ENCODE data around the gene ANK3. TPM values are rescaled to one million over a fixed set of nuclear protein-coding genes. Genes with fewer than 3 reads are reported as not detected.

The ANK3 gene
- total RNA-seq, 1 experiment from 2014 or later: 69.6 TPM

GRCh38 chr10:60351191-60351853 lies 38.4 kb downstream of the ANK3 start (continued):
- TF ChIP-seq ZNF396 (CRISPR knock-in tag; IDR thresholded peaks at IDR 0.05; ENCODE audit: borderline replicate concordance): no peak

- no peak; the same call in 1 of the 2 replicates for ATAC-seq
- no peaks in the 10 kb centered on the region for H3K27me3 Mint-ChIP-seq (ENCODE audit: low read depth)
- no peaks in the 10 kb centered on the region for H3K9me3 Mint-ChIP-seq
- no peak for DNase-seq (ENCODE audit: low spot score)
- H3K4me3 Mint-ChIP-seq: no peak overlapping the region
- peaks cover 48% of the 10 kb centered on the region for H3K4me1 Mint-ChIP-seq
- CTCF ChIA-PET: interaction anchor here (0.6 to 1.1 kb wide), 2 partner anchors 15 to 468 kb away, joined by 3 read pairs; no protein-coding TSS in a partner anchor
- H3K27ac Mint-ChIP-seq: peak overlapping the region; percentile 17; the same call in 1 of the 2 replicates
- TF ChIP-seq ZNF219 (CRISPR knock-in tag; IDR thresholded peaks at IDR 0.05; ENCODE audit: borderline replicate concordance): no peak
- TF ChIP-seq MAX (CRISPR knock-in tag; IDR thresholded peaks at IDR 0.05): no peak
- TF ChIP-seq FOXK1 (CRISPR knock-in tag; IDR thresholded peaks at IDR 0.05): no peak
- no peak for TF ChIP-seq ZNF263 (CRISPR knock-in tag; IDR thresholded peaks at IDR 0.05; ENCODE audit: low read depth)
- TF ChIP-seq ZBTB21 (CRISPR knock-in tag; IDR thresholded peaks at IDR 0.05; ENCODE audit: borderline replicate concordance): no peak
- TF ChIP-seq ESRRA (CRISPR knock-in tag; IDR thresholded peaks at IDR 0.05; ENCODE audit: borderline replicate concordance): no peak
- POLR2A ChIA-PET: interaction anchor here (0.7 kb wide), 1 partner anchor 12 kb away, joined by 3 read pairs; no protein-coding TSS in a partner anchor
- no peaks in the 10 kb centered on the region for H3K36me3 Mint-ChIP-seq
Measured at GRCh38 chr10:60350400-60350799, 39.3 kb downstream of the ANK3 start.

- no peak overlapping the region for H3K27ac Mint-ChIP-seq
- no peaks in the 10 kb centered on the region for H3K27me3 Mint-ChIP-seq (ENCODE audit: low read depth)
- no peak for ATAC-seq
- CTCF ChIA-PET: no interaction called here
- POLR2A ChIA-PET: no interaction called here
- no peaks in the 10 kb centered on the region for H3K36me3 Mint-ChIP-seq
- DNase-seq (ENCODE audit: low spot score): no peak
- H3K4me3 Mint-ChIP-seq: no peak overlapping the region
- H3K4me1 Mint-ChIP-seq: peaks cover 47% of the 10 kb centered on the region
- H3K9me3 Mint-ChIP-seq: no peaks in the 10 kb centered on the region
- TF ChIP-seq FOXP1 (CRISPR knock-in tag; IDR thresholded peaks at IDR 0.05; ENCODE audit: borderline replicate concordance) (no peak), E2F5 (CRISPR knock-in tag; IDR thresholded peaks at IDR 0.05) (no peak), HMGA2 (CRISPR knock-in tag; IDR thresholded peaks at IDR 0.05) (no peak), TCF7 (CRISPR knock-in tag; IDR thresholded peaks at IDR 0.05; ENCODE audit: low read depth) (no peak), CREB1 (CRISPR knock-in tag; IDR thresholded peaks at IDR 0.05) (no peak), MAX (CRISPR knock-in tag; IDR thresholded peaks at IDR 0.05) (no peak), ETV6 (CRISPR knock-in tag; IDR thresholded peaks at IDR 0.05) (no peak), EMX1 (CRISPR knock-in tag; IDR thresholded peaks at IDR 0.05) (no peak), ELF4 (CRISPR knock-in tag; IDR thresholded peaks at IDR 0.05; ENCODE audit: low read depth) (no peak), AFF4 (CRISPR knock-in tag; IDR thresholded peaks at IDR 0.05; ENCODE audit: borderline replicate concordance) (no peak), TEAD4 (CRISPR knock-in tag; IDR thresholded peaks at IDR 0.05) (no peak), GTF2I (CRISPR knock-in tag; conservative IDR thresholded peaks at IDR 0.05) (no peak), NFATC4 (CRISPR knock-in tag; IDR thresholded peaks at IDR 0.05) (no peak), USF2 (CRISPR knock-in tag; IDR thresholded peaks at IDR 0.05) (no peak), IRF1 (CRISPR knock-in tag; IDR thresholded peaks at IDR 0.05) (no peak), ATF2 (CRISPR knock-in tag; IDR thresholded peaks at IDR 0.05; ENCODE audit: borderline replicate concordance, low read depth) (no peak), ERG (CRISPR knock-in tag; IDR thresholded peaks at IDR 0.05) (no peak)
Measured at GRCh38 chr10:60349426-60349825, 40.2 kb downstream of the ANK3 start.

All from WTC11 (cell line).